ENCODE data around the gene PALLD. TPM values are rescaled to one million over a fixed set of nuclear protein-coding genes. Genes with fewer than 3 reads are reported as not detected.

The PALLD gene
- total and polyA plus RNA-seq, 12 donors = 30.3 to 203 (median 90.5) TPM

- WGBS, 4 donors = 77 to 81% (median 79%) methylated on average over 6 of the region's 6 CpGs
- no peak for DNase-seq
- Histone ChIP-seq H3K4me1 (replicated peaks in 1 of 2) (no peaks in the 10 kb centered on the region), H3K4me3 (no peak overlapping the region), H3K27me3 (peaks cover 3% of the 10 kb centered on the region), H3K36me3 (replicated peaks in 1 of 2) (no peaks in the 10 kb centered on the region), H3K27ac (no peak overlapping the region), H3K9me3 (replicated peaks in 1 of 3) (no peaks in the 10 kb centered on the region)
- TF ChIP-seq CTCF (IDR thresholded peaks at IDR 0.05) (no peak), POLR2A (IDR thresholded peaks at IDR 0.05) (no peak)
- intact Hi-C loops (cut with DNase I) = no loop called here
These were observed 43.8 kb downstream of the PALLD start for GRCh38 chr4:168540503-168541265.

- Histone ChIP-seq H3K4me1 (replicated peaks in 1 of 2) (no peaks in the 10 kb centered on the region), H3K4me3 (no peak overlapping the region), H3K27ac (no peak overlapping the region), H3K9me3 (replicated peaks in 1 of 3) (no peaks in the 10 kb centered on the region), H3K27me3 (peaks cover 3% of the 10 kb centered on the region), H3K36me3 (replicated peaks in 1 of 2) (no peaks in the 10 kb centered on the region)
- DNase-seq = no peak
- WGBS, 4 donors = 79 to 89% (median 83%) methylated on average over 7 of the region's 7 CpGs
- TF ChIP-seq POLR2A (IDR thresholded peaks at IDR 0.05) = no peak
- no peak for TF ChIP-seq CTCF (IDR thresholded peaks at IDR 0.05)
- intact Hi-C loops (cut with DNase I) = no loop called here
These were observed 44.6 kb downstream of the PALLD start for GRCh38 chr4:168541266-168541953.

DNA sequence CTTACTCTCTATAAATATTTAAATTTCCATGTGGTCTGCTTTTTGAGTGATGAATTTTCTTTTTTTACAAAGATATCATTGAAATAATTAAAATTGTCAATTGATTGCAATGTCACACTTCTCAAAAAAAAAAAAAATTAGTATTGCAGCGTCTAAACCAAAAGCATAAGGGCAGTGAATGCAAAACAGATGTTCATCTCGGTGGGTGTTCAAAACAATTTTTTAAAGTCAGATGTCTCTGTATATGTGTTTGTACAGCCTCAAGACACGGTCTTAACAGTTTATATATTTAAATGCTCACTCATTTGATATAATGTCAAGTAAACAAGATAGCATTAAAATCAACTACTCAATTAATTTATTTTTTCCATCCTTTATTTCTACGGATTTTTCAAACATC is 52.3 kb downstream of the PALLD start:
- no peak overlapping the region for H3K4me3 ChIP-seq
- H3K4me1 ChIP-seq (replicated peaks in 1 of 2) = no peaks in the 10 kb centered on the region
- H3K27me3 ChIP-seq = peaks cover 3% of the 10 kb centered on the region
- no peaks in the 10 kb centered on the region for H3K9me3 ChIP-seq (replicated peaks in 1 of 3)
- H3K36me3 ChIP-seq (replicated peaks in 1 of 2) = no peaks in the 10 kb centered on the region
- no peak overlapping the region for H3K27ac ChIP-seq
- intact Hi-C loops (cut with DNase I) = no loop called here
- TF ChIP-seq CTCF (IDR thresholded peaks at IDR 0.05) = no peak
- no peak for TF ChIP-seq POLR2A (IDR thresholded peaks at IDR 0.05)
- DNase-seq = no peak
- WGBS, 4 donors = 69 to 76% (median 70%) methylated on average over 4 of the region's 4 CpGs

DNA sequence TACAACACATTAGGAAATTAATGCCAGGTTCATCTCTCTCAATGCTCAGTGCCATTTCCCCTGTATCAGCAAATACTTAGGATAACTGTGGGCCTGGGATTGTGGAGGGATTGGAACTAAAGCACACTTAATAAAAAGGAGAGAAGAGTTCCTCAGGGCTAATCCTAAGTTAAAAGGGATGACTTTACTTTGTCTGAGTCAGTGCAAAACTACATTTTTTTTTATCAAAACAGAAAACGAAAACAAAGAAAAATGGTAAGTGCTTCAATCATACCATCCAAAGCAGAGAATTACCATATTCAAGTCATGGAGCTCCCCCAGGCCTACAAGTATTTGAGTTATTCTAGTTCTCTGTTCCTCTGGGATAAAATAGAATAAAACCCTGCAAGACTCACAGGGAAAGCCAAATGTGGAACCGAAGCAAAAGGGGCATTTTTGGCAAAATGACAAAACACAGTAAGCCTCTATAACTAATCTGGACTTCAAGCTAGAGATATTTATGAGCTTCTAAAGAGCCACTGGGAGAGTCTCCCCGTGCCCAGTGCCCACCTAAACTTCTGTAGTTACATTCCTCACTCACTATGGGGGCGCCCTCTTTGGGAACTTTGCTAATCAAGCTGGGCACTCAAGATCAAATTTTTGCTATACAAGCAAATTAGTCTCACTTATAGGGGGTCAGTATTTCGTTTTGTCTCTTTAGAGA is 53.4 kb downstream of the PALLD start:
- no peak for DNase-seq
- WGBS, 4 donors = 72 to 79% (median 74%) methylated on average over 5 of the region's 5 CpGs
- Histone ChIP-seq H3K27ac (no peak overlapping the region), H3K4me1 (replicated peaks in 1 of 2) (no peaks in the 10 kb centered on the region), H3K4me3 (no peak overlapping the region), H3K9me3 (replicated peaks in 1 of 3) (no peaks in the 10 kb centered on the region), H3K27me3 (peaks cover 3% of the 10 kb centered on the region), H3K36me3 (replicated peaks in 1 of 2) (no peaks in the 10 kb centered on the region)
- TF ChIP-seq POLR2A (IDR thresholded peaks at IDR 0.05) (no peak), CTCF (IDR thresholded peaks at IDR 0.05) (no peak)
- intact Hi-C loops (cut with DNase I) = no loop called here
